Left ventricle myocardium inferior (tissue), 1 donor: ENCODE results near the gene SRRD. TPM values are rescaled to one million over a fixed set of nuclear protein-coding genes. Genes with fewer than 3 reads are reported as not detected.
"Not testable (repeated sequence)": the region's sequence is repeated elsewhere in the genome, so short reads cannot be mapped to it uniquely, and the experiment has no call there.

Experiments
- DNase-seq: peaks from one replicate; pipeline ENCODE4 v3.0.0-alpha.2; 2020
- H3K27ac ChIP-seq: fragments of 200-600 bp; replicated peaks from 2 replicates; pipeline ENCODE4 v1.8.0; 2021
- H3K27me3 ChIP-seq: fragments of 200-600 bp; 2 replicates; pipeline ENCODE4 v1.8.0; 2021; ENCODE audit warnings: low read depth
- H3K36me3 ChIP-seq: fragments of 200-600 bp; 2 replicates; pipeline ENCODE4 v1.8.0; 2021
- H3K4me1 ChIP-seq: fragments of 200-600 bp; 2 replicates; pipeline ENCODE4 v1.8.0; 2021
- H3K4me3 ChIP-seq: fragments of 200-600 bp; 2 replicates; pipeline ENCODE4 v1.8.0; 2021; ENCODE audit warnings: mild to moderate bottlenecking, moderate library complexity
- H3K9me3 ChIP-seq: fragments of 200-600 bp; replicated peaks from 2 replicates; pipeline ENCODE4 v1.8.0; 2021
- CTCF ChIP-seq: fragments of 200-600 bp; IDR thresholded peaks from 2 replicates; pipeline ENCODE4 v1.8.0; 2021; ENCODE audit warnings: antibody characterized with exemption, mild to moderate bottlenecking, borderline replicate concordance
- intact Hi-C: fragments of 100-400 bp; cut with micrococcal nuclease; formaldehyde crosslinking; loops from one replicate; pipeline ENCODE4 v1.11.0; 2022
- total RNA-seq: library from RNA; stranded (reverse); fragmentation: NEBNext Ultra II Directional; extraction: Animal tissue kit (Norgen Biotek cat#: 25700); gene quantifications from one replicate; pipeline ENCODE4 v1.2.1, GENCODE V29; 2021
- donor health status: DM: no; HTN: yes; CAD: no; lungs with severe emphysema.

Gene SRRD
- total RNA-seq, 1 donor from 2014 or later: 23.5 TPM

GRCh38 chr22:26522592-26522991, 38.9 kb downstream of the SRRD start:
- Histone ChIP-seq H3K27ac (no peak overlapping the region), H3K36me3 (peaks cover 18% of the 10 kb centered on the region), H3K4me3 (no peak overlapping the region), H3K27me3 (no peaks in the 10 kb centered on the region), H3K4me1 (peaks cover 29% of the 10 kb centered on the region), H3K9me3 (no peaks in the 10 kb centered on the region)
- DNase-seq: no peak
- TF ChIP-seq CTCF: no peak
- intact Hi-C loops: no loop called here

- Histone ChIP-seq H3K27ac (peak overlapping the region; percentile 81), H3K4me1 (peaks cover 45% of the 10 kb centered on the region), H3K4me3 (no peak overlapping the region), H3K36me3 (peaks cover 33% of the 10 kb centered on the region), H3K9me3 (no peaks in the 10 kb centered on the region), H3K27me3 (no peaks in the 10 kb centered on the region)
- no peak for DNase-seq
- intact Hi-C loops: no loop called here
- no peak for TF ChIP-seq CTCF
Observed at GRCh38 chr22:26524870-26525269, 41.2 kb downstream of the SRRD start.

- Histone ChIP-seq H3K4me3 (no peak overlapping the region), H3K27ac (peak overlapping the region; percentile 81), H3K4me1 (peaks cover 45% of the 10 kb centered on the region), H3K36me3 (peaks cover 43% of the 10 kb centered on the region), H3K27me3 (no peaks in the 10 kb centered on the region), H3K9me3 (no peaks in the 10 kb centered on the region)
- no peak for TF ChIP-seq CTCF
- intact Hi-C loops: no loop called here
- DNase-seq: no peak
Observed at GRCh38 chr22:26525946-26526564, 42.4 kb downstream of the SRRD start.

- H3K27ac ChIP-seq: peak overlapping the region; percentile 81
- TF ChIP-seq CTCF: no peak
- H3K9me3 ChIP-seq: no peaks in the 10 kb centered on the region
- no peak for DNase-seq
- H3K4me1 ChIP-seq: peaks cover 45% of the 10 kb centered on the region
- H3K4me3 ChIP-seq: peak overlapping the region; percentile 23
- no peaks in the 10 kb centered on the region for H3K27me3 ChIP-seq
- peaks cover 54% of the 10 kb centered on the region for H3K36me3 ChIP-seq
- intact Hi-C loops: no loop called here
Observed at GRCh38 chr22:26527167-26527566, 43.5 kb downstream of the SRRD start.

- Histone ChIP-seq H3K4me3 (peak overlapping the region; percentile 23), H3K27ac (peak overlapping the region; percentile 81), H3K36me3 (peaks cover 61% of the 10 kb centered on the region), H3K27me3 (no peaks in the 10 kb centered on the region), H3K4me1 (peaks cover 45% of the 10 kb centered on the region), H3K9me3 (no peaks in the 10 kb centered on the region)
- DNase-seq: peak; percentile 39
- TF ChIP-seq CTCF: no peak
- intact Hi-C loops: no loop called here
Observed at GRCh38 chr22:26527574-26528465, 44.1 kb downstream of the SRRD start.

GRCh38 chr22:26528518-26528917, 44.8 kb downstream of the SRRD start:
- H3K36me3 ChIP-seq: peaks cover 64% of the 10 kb centered on the region
- H3K4me3 ChIP-seq, H3K27me3 ChIP-seq, DNase-seq, H3K9me3 ChIP-seq, intact Hi-C loops: not testable (repeated sequence)
- H3K4me1 ChIP-seq: peaks cover 45% of the 10 kb centered on the region
- H3K27ac ChIP-seq: peak overlapping the region; percentile 81
